K562 (cell line): ENCODE results near the gene OPHN1. TPM values are rescaled to one million over a fixed set of nuclear protein-coding genes. Genes with fewer than 3 reads are reported as not detected.
"Not testable (repeated sequence)": the region's sequence is repeated elsewhere in the genome, so short reads cannot be mapped to it uniquely, and the experiment has no call there.

ENCODE experiments used
- ATAC-seq: fragments of 200-7000 bp; cut with Tn5 transposase; 3 replicates; pipeline ENCODE4 v1.9.1; 2020; ENCODE audit warnings: moderate library complexity
- BruUV-seq: library from RNA; stranded (reverse); fragments of 400-500 nt; replicated peaks from 2 replicates; lab custom pipeline; 2021; lab: Mats Ljungman, UMichigan
- CTCF ChIA-PET: fragments of 300-600 bp; formaldehyde crosslinking; extraction: SDS; loops from one replicate; lab custom pipeline; 2021; ENCODE audit warnings: low intra/inter-chr PET ratio; lab: Yijun Ruan, JAX
- POLR2A ChIA-PET: fragments of 300-600, 350-650 bp; sonication (Branson Sonifier 250); formaldehyde crosslinking; extraction: SDS; loops from one replicate; lab custom pipeline; 2021; ENCODE audit warnings: antibody characterized with exemption, inconsistent platforms; lab: Yijun Ruan, JAX
- DNase-seq, 4 experiments: peaks; one replicate each; pipeline versions ENCODE4 v3.0.0 to v3.0.0-alpha.2; 2011 to 2018; ENCODE audit warnings: low spot score in 3 of 4, mixed read lengths in 3 of 4; ENCODE audit errors: extremely low read depth in 1 of 4
- FAIRE-seq: peaks from 2 replicates; lab custom pipeline; 2011; peaks lifted over from hg19 to GRCh38; lab: Jason Lieb, UNC
- H2AFZ ChIP-seq: 2 replicates; pipeline ENCODE4 v1.6.0; 2011; ENCODE audit warnings: low read depth, low read length, control low read depth, inconsistent platforms
- H3K27ac ChIP-seq: fragments of 200-600 bp; 3 replicates; pipeline ENCODE4 v1.8.0; 2011; ENCODE audit warnings: low read depth, mild to moderate bottlenecking, control low read depth, inconsistent platforms, low read length, moderate library complexity, mixed read lengths; ENCODE audit errors: extremely low read depth
- H3K27me3 ChIP-seq, 2 experiments: fragments of 300-600 bp in 1 of 2; 2 replicates in 1 of 2; 3 replicates in 1 of 2; pipeline versions ENCODE4 v1.6.0 to v1.8.0; 2011; ENCODE audit warnings: inconsistent platforms in 2 of 2, low read length in 2 of 2, mild to moderate bottlenecking in 1 of 2, mixed read lengths in 1 of 2, moderate library complexity in 1 of 2; ENCODE audit not compliant: control insufficient read depth in 2 of 2, insufficient read depth in 2 of 2
- H3K36me3 ChIP-seq: fragments of 300-600 bp; 3 replicates; pipeline ENCODE4 v1.8.0; 2011; ENCODE audit warnings: mild to moderate bottlenecking, low read length, inconsistent platforms; ENCODE audit not compliant: control insufficient read depth, insufficient read depth
- H3K4me1 ChIP-seq, 2 experiments: fragments of 200-600 bp in 1 of 2; replicated peaks in 1 of 2; 2 replicates in 1 of 2; 3 replicates in 1 of 2; pipeline versions ENCODE4 v1.5.1 to v1.8.0; 2011; ENCODE audit warnings: inconsistent platforms in 2 of 2, low read length in 2 of 2, mild to moderate bottlenecking in 1 of 2, mixed read lengths in 1 of 2, moderate library complexity in 1 of 2; ENCODE audit not compliant: control insufficient read depth in 2 of 2, insufficient read depth in 2 of 2
- H3K4me2 ChIP-seq: 2 replicates; pipeline ENCODE4 v1.6.1; 2011; ENCODE audit warnings: low read length, control low read depth, inconsistent platforms, mixed read lengths; ENCODE audit not compliant: insufficient read depth
- H3K4me3 ChIP-seq: fragments of 200-600 bp; sonication (generic), shearing (Covaris generic); 2 replicates; pipeline ENCODE4 v1.5.1; 2016; ENCODE audit warnings: control low read depth, inconsistent platforms
- H3K79me2 ChIP-seq: fragments of 200-600 bp; 3 replicates; pipeline ENCODE4 v1.8.0; 2011; ENCODE audit warnings: low read length, inconsistent platforms; ENCODE audit not compliant: control insufficient read depth, insufficient read depth
- H3K9ac ChIP-seq, 2 experiments: 2 replicates each; pipeline versions ENCODE4 v1.6.0 to v1.6.1; 2011; ENCODE audit warnings: low read depth in 2 of 2, low read length in 2 of 2, control low read depth in 1 of 2, inconsistent platforms in 1 of 2, mild to moderate bottlenecking in 1 of 2, mixed read lengths in 1 of 2; ENCODE audit not compliant: insufficient read depth in 1 of 2
- H3K9me1 ChIP-seq: one replicate; pipeline ENCODE4 v1.6.0; 2011; ENCODE audit warnings: inconsistent platforms, mild to moderate bottlenecking, low read length, moderate library complexity; ENCODE audit not compliant: control insufficient read depth, insufficient read depth
- H3K9me3 ChIP-seq: replicated peaks from 2 replicates; pipeline ENCODE4 v1.5.1; 2011; ENCODE audit warnings: low read depth, low read length, inconsistent platforms; ENCODE audit not compliant: control insufficient read depth, insufficient read depth
- H4K20me1 ChIP-seq: replicated peaks from 2 replicates; pipeline ENCODE4 v1.6.1; 2011; ENCODE audit warnings: low read length, inconsistent platforms, mixed read lengths; ENCODE audit not compliant: control insufficient read depth, insufficient read depth
- CHD2 ChIP-seq: IDR thresholded peaks from 2 replicates; pipeline ENCODE4 v1.6.1; 2011; ENCODE audit warnings: low read depth, low read length
- JUND ChIP-seq, 2 experiments: IDR thresholded peaks; 2 replicates in 1 of 2; 3 replicates in 1 of 2; pipeline ENCODE4 v1.6.1; 2011; ENCODE audit warnings: borderline replicate concordance in 2 of 2, low read depth in 2 of 2, low read length in 2 of 2, improper control_type of control experiment in 1 of 2, missing biosample characterization in 1 of 2, missing genetic modification characterization in 1 of 2, missing genetic modification reagents in 1 of 2
- KLF10 ChIP-seq: fragments of 250-450 bp; sonication (Bioruptor Pico); IDR thresholded peaks from 2 replicates; pipeline ENCODE4 v1.6.1; 2021; ENCODE audit warnings: matching md5 sums
- MAZ ChIP-seq, 2 experiments: fragments of 450-650 bp in 1 of 2; sonication (generic) in 1 of 2; formaldehyde crosslinking; IDR thresholded peaks in 1 of 2; conservative IDR thresholded peaks in 1 of 2; 2 replicates each; pipeline versions ENCODE4 v1.4.0 to v1.5.0; 2020; ENCODE audit warnings: mild to moderate bottlenecking in 1 of 2, missing genetic modification reagents in 1 of 2
- NFIX ChIP-seq: fragments of 250-450 bp; sonication (Bioruptor Pico); IDR thresholded peaks from 2 replicates; pipeline ENCODE4 v1.4.0; 2020; ENCODE audit warnings: low read depth, mild to moderate bottlenecking, moderate library complexity
- ZFP1 ChIP-seq: fragments of 450-650 bp; formaldehyde crosslinking; IDR thresholded peaks from 2 replicates; pipeline ENCODE4 v1.4.0; 2020; ENCODE audit warnings: mild to moderate bottlenecking, mixed read lengths
- ZNF175 ChIP-seq: fragments of 200-800 bp; sonication (Bioruptor generic); IDR thresholded peaks from 2 replicates; pipeline ENCODE4 v1.6.1; 2016; ENCODE audit warnings: low read depth, mild to moderate bottlenecking, missing genetic modification characterization, missing compliant biosample characterization
- ZNF23 ChIP-seq: fragments of 250-450 bp; sonication (Bioruptor Pico); IDR thresholded peaks from 2 replicates; pipeline ENCODE4 v1.4.0; 2020; ENCODE audit warnings: mild to moderate bottlenecking
- WGBS: fragments of 100-300 bp; shearing (Covaris generic); methylation state at CpG from one replicate; pipeline ENCODE4 v1.1.6; 2016; ENCODE audit warnings: low coverage, mixed read lengths; ENCODE audit not compliant: insufficient coverage; ENCODE audit errors: missing lambda C conversion rate; 5-methylcytosine and 5-hydroxymethylcytosine counted together
- in situ Hi-C: fragments of 300-500 bp; cut with MboI; formaldehyde crosslinking; loops from 4 replicates; pipeline ENCODE4 v1.15.0; 2018; ENCODE audit warnings: inconsistent platforms, mixed read lengths
- intact Hi-C: fragments of 100-400 bp; cut with micrococcal nuclease; formaldehyde crosslinking; loops from 2 replicates; pipeline ENCODE4 v1.14.2; 2022
- polyA plus RNA-seq, 8 experiments: library from polyadenylated mRNA; depleted of rRNA in 4 of 8; stranded (reverse) in 5 of 8; unstranded in 3 of 8; fragments of >200 nt; fragmentation: Nextera tagmentation in 2 of 8; fragmentation: Illumina TruSeq in 1 of 8; extraction: Ambion mirVana in 2 of 8; extraction: Trizol in 1 of 8; gene quantifications; 2 replicates each; pipeline versions ENCODE4 v1.2.1 to v1.2.3, GENCODE V29; 2011 to 2014; ENCODE audit warnings: inconsistent platforms in 1 of 8, missing spikeins in 1 of 8
- total RNA-seq, 7 experiments: library from RNA; depleted of rRNA in 6 of 7; stranded (reverse); fragments of >200 nt in 6 of 7; fragmentation: Illumina TruSeq in 2 of 7; extraction: Trizol in 2 of 7; gene quantifications; 2 replicates each; pipeline versions ENCODE4 v1.2.1 to v1.2.3, GENCODE V29; 2011 to 2021; ENCODE audit warnings: low replicate concordance in 1 of 7

OPHN1 gene
- total and polyA plus RNA-seq, 9 of the 15 experiments (the other 6 are each of a cell fraction or from before 2014, with no cell fraction given) = 0.28 to 1.8 (median 1.0) TPM

DNA sequence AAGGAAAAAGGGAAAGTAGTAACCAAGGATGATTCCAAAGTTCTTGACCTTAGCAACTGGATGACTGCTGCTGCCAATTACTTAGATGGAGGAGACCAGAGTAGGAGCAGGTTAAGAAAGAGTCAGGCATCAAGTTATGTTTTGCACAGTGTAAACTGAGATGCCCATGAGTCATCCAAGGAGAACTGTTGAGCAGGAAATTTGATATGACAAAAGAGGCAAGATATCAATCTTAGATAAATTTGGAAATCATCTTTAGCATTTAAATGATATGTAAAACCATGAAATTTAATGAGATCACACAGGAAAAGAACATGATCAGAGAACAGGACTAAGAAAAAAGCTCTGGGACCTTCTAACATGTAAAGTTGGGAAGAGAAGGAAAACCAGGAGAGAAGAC is 361.3 kb downstream of the OPHN1 start:
- TF ChIP-seq JUND (IDR thresholded peaks at IDR 0.05; ENCODE audit: borderline replicate concordance, low read depth, low read length) (no peak), JUND (tag; IDR thresholded peaks at IDR 0.05; ENCODE audit: borderline replicate concordance, low read depth, low read length) (no peak), MAZ (CRISPR knock-in tag; conservative IDR thresholded peaks at IDR 0.05 in 1 of 2, IDR thresholded peaks at IDR 0.05 in 1 of 2) (no peak), CHD2 (no peak), NFIX (CRISPR knock-in tag) (no peak), ZNF23 (no peak), KLF10 (CRISPR knock-in tag) (no peak), ZNF175 (CRISPR knock-in tag) (no peak), ZFP1 (CRISPR knock-in tag) (no peak)
- CTCF ChIA-PET = no interaction called here
- FAIRE-seq (no peak), DNase-seq (no peak), ATAC-seq (no peak)
- no peaks in the 10 kb centered on the region for H3K27me3 ChIP-seq
- no peaks in the 10 kb centered on the region for H4K20me1 ChIP-seq
- H3K9me1 ChIP-seq = no peaks in the 10 kb centered on the region
- H3K79me2 ChIP-seq = no peaks in the 10 kb centered on the region
- in situ Hi-C loops = no loop called here
- H3K9ac ChIP-seq = no peak overlapping the region
- intact Hi-C loops = no loop called here
- H3K4me2 ChIP-seq = no peak overlapping the region
- no peaks in the 10 kb centered on the region for H3K36me3 ChIP-seq
- H3K4me1 ChIP-seq = no peaks in the 10 kb centered on the region
- no peak overlapping the region for H2AFZ ChIP-seq
- no TSS peak for BruUV-seq
- no peak overlapping the region for H3K27ac ChIP-seq
- H3K4me3 ChIP-seq = no peak overlapping the region
- H3K9me3 ChIP-seq = no peaks in the 10 kb centered on the region
- POLR2A ChIA-PET = no interaction called here

DNA sequence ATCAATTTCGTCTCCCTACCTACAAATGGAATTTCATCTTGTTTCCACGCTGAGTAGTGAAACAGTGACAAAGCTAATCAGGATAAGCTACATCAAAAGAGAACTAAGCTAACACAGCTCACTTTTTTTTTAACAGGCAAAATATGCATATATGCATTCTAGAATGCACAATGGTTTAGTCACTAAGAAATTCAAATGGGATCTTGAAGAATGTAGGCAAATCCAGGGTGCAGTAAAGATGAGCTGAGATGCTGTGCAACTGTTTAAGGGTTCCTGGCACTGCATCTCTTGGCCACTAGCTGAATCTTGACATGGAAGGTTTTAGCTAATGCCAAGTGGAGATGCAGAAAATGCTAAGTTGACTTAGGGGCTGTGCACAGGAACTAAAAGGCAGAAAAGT is 363.2 kb downstream of the OPHN1 start:
- intact Hi-C loops, H3K9me1 ChIP-seq: not testable (repeated sequence)
- WGBS = 0% methylated on average over 2 of the region's 2 CpGs

More for the DNA sequence above, 363.2 kb downstream of the OPHN1 start:
- ATAC-seq, H3K27me3 ChIP-seq, CTCF ChIA-PET, POLR2A ChIA-PET, FAIRE-seq, H3K36me3 ChIP-seq, H3K4me1 ChIP-seq, H3K9ac ChIP-seq, BruUV-seq, in situ Hi-C loops, H3K9me3 ChIP-seq, H4K20me1 ChIP-seq, H3K4me3 ChIP-seq, DNase-seq, H3K4me2 ChIP-seq, H2AFZ ChIP-seq, H3K27ac ChIP-seq, H3K79me2 ChIP-seq: not testable (repeated sequence)
